GM20000 (cell line): ENCODE measurements around the gene FAM222B.
A peak's percentile ranks its signal among the peaks of the same experiment; 100 is the strongest.
"Not testable (repeated sequence)": the region's sequence is repeated elsewhere in the genome, so short reads cannot be mapped to it uniquely, and the experiment has no call there.

Experiments used
- DNase-seq: peaks from one replicate; pipeline ENCODE4 v3.0.0; 2012; ENCODE audit warnings: low spot score
- TF ChIP-seq, protein P1 (sequence below): IDR thresholded peaks from 2 replicates; pipeline ENCODE4 v1.5.1; 2012; ENCODE audit warnings: mild to moderate bottlenecking, control low read depth; ENCODE audit errors: extremely low read depth, missing control alignments

FAM222B gene

GRCh38 chr17:28878158-28878910 is 35.7 kb upstream of the FAM222B start:
- TF ChIP-seq, protein P1, sequence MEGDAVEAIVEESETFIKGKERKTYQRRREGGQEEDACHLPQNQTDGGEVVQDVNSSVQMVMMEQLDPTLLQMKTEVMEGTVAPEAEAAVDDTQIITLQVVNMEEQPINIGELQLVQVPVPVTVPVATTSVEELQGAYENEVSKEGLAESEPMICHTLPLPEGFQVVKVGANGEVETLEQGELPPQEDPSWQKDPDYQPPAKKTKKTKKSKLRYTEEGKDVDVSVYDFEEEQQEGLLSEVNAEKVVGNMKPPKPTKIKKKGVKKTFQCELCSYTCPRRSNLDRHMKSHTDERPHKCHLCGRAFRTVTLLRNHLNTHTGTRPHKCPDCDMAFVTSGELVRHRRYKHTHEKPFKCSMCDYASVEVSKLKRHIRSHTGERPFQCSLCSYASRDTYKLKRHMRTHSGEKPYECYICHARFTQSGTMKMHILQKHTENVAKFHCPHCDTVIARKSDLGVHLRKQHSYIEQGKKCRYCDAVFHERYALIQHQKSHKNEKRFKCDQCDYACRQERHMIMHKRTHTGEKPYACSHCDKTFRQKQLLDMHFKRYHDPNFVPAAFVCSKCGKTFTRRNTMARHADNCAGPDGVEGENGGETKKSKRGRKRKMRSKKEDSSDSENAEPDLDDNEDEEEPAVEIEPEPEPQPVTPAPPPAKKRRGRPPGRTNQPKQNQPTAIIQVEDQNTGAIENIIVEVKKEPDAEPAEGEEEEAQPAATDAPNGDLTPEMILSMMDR: no peak
- DNase-seq: no peak

DNA sequence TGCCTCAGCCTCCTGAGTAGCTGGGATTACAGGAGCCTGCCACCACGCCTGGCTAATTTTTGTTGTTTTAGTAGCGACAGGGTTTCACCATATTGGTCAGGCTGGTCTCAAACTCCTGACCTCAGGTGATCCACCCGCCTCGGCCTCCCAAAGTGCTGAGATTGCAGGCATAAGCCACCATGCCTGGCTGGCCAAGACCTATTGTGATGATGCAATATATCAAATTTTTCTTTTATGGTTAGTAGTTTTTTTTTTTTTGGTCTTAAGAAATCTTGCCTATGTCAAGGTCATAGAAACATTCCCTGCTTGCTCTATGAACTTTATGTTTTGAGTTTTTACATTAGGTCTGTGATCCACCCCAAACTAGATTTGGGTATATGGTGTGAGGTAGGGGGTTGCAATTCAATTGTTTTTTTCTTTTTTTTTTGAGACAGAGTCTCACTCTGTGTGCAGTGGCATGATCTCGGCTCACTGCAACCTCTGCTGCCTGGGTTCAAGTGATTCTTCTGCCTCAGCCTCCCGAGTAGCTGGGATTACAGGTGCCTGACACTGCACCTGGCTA is 34.6 kb upstream of the FAM222B start:
- not testable (repeated sequence) for DNase-seq

GRCh38 chr17:28875848-28876550 is 33.4 kb upstream of the FAM222B start:
- TF ChIP-seq, protein P1: no peak

GRCh38 chr17:28874750-28875149 is 32.2 kb upstream of the FAM222B start:
- DNase-seq: no peak
- TF ChIP-seq, protein P1: no peak

More at GRCh38 chr17:28875848-28876550, 33.4 kb upstream of the FAM222B start:
- no peak for DNase-seq

GRCh38 chr17:28873839-28874238 is 31.2 kb upstream of the FAM222B start:
- DNase-seq: no peak
- TF ChIP-seq, protein P1: no peak

- DNase-seq: peak; percentile 84
- TF ChIP-seq, protein P1: no peak
Measured at GRCh38 chr17:28871056-28871579, 28.5 kb upstream of the FAM222B start.

- TF ChIP-seq, protein P1: no peak
- no peak for DNase-seq
Measured at GRCh38 chr17:28867276-28867675, 24.7 kb upstream of the FAM222B start.
